K562 (cell line): Measurements from ENCODE around the gene PARD6A. TPM values are rescaled to one million over a fixed set of nuclear protein-coding genes. Genes with fewer than 3 reads are reported as not detected.

ENCODE experiments used
- CEBPZ ChIP-seq: fragments of 150-350 bp; IDR thresholded peaks from 2 replicates; pipeline ENCODE4 v1.6.1; 2014; ENCODE audit warnings: low read depth, mild to moderate bottlenecking, low read length, borderline replicate concordance
- CSDE1 ChIP-seq, 2 experiments: fragments of 450-650 bp; IDR thresholded peaks; 2 replicates each; pipeline ENCODE4 v1.6.1; 2016; ENCODE audit warnings: mild to moderate bottlenecking in 1 of 2
- MCM3 ChIP-seq: fragments of 450-650 bp; IDR thresholded peaks from 2 replicates; pipeline ENCODE4 v1.6.1; 2016
- MECOM ChIP-seq: fragments of 250-450 bp; sonication (Bioruptor Pico); IDR thresholded peaks from 2 replicates; pipeline ENCODE4 v1.8.0; 2022; ENCODE audit warnings: inconsistent platforms
- NR2C2 ChIP-seq, 2 experiments: fragments of 200-800 bp in 1 of 2; sonication (Bioruptor generic) in 1 of 2; sonication (generic) in 1 of 2; formaldehyde crosslinking in 1 of 2; IDR thresholded peaks; 2 replicates each; pipeline versions ENCODE4 v1.6.1 to v1.8.0; 2016 to 2022; ENCODE audit warnings: mild to moderate bottlenecking in 1 of 2, missing compliant biosample characterization in 1 of 2, missing genetic modification characterization in 1 of 2, missing genetic modification reagents in 1 of 2
- ZZZ3 ChIP-seq: fragments of 450-650 bp; IDR thresholded peaks from 2 replicates; pipeline ENCODE4 v1.6.1; 2016; ENCODE audit warnings: antibody characterized with exemption, mild to moderate bottlenecking, moderate library complexity
- polyA plus RNA-seq, 8 experiments: library from polyadenylated mRNA; depleted of rRNA in 4 of 8; stranded (reverse) in 5 of 8; unstranded in 3 of 8; fragments of >200 nt; fragmentation: Nextera tagmentation in 2 of 8; fragmentation: Illumina TruSeq in 1 of 8; extraction: Ambion mirVana in 2 of 8; extraction: Trizol in 1 of 8; gene quantifications; 2 replicates each; pipeline versions ENCODE4 v1.2.1 to v1.2.3, GENCODE V29; 2011 to 2014; ENCODE audit warnings: inconsistent platforms in 1 of 8, missing spikeins in 1 of 8
- total RNA-seq, 7 experiments: library from RNA; depleted of rRNA in 6 of 7; stranded (reverse); fragments of >200 nt in 6 of 7; fragmentation: Illumina TruSeq in 2 of 7; extraction: Trizol in 2 of 7; gene quantifications; 2 replicates each; pipeline versions ENCODE4 v1.2.1 to v1.2.3, GENCODE V29; 2011 to 2021; ENCODE audit warnings: low replicate concordance in 1 of 7
- TF ChIP-seq, protein P1 (sequence below): sonication (generic); formaldehyde crosslinking; IDR thresholded peaks from 2 replicates; pipeline ENCODE4 v1.8.1; 2023; ENCODE audit warnings: mild to moderate bottlenecking, missing genetic modification reagents

Gene PARD6A
- total and polyA plus RNA-seq, 9 of the 15 experiments (the other 6 are each of a cell fraction or from before 2014, with no cell fraction given), result 0.04 to 2.0 (median 0.44) TPM

DNA sequence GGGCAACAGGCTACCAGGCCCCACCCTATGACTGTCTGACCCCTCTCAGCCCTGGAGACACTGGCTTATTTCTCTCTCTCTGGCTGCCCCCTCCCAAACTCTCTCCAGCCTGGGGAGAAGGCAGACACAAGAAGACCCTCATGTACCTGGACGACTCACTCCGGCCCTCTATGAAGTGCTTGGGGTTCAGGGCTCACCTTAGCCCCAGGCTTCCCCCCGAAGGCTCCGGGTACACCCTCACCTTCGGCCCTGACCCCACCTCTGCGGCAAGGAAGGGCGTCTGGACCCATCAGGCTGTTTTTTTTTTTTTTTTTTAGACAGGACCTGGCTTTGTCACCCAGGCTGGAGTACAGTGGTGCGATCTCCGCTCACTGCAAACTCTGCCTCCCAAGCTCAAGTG lies 16.7 kb upstream of the PARD6A start (continued):
- TF ChIP-seq CEBPZ, result no peak
- no peak for TF ChIP-seq MECOM (CRISPR knock-in tag)
- TF ChIP-seq, protein P1, sequence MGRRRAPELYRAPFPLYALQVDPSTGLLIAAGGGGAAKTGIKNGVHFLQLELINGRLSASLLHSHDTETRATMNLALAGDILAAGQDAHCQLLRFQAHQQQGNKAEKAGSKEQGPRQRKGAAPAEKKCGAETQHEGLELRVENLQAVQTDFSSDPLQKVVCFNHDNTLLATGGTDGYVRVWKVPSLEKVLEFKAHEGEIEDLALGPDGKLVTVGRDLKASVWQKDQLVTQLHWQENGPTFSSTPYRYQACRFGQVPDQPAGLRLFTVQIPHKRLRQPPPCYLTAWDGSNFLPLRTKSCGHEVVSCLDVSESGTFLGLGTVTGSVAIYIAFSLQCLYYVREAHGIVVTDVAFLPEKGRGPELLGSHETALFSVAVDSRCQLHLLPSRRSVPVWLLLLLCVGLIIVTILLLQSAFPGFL, result no peak
- TF ChIP-seq NR2C2 (CRISPR knock-in tag; IDR thresholded peaks at IDR 0.05), result no peak
- TF ChIP-seq NR2C2 (tag; IDR thresholded peaks at IDR 0.05), result no peak
- no peak for TF ChIP-seq ZZZ3
- TF ChIP-seq MCM3, result no peak
- TF ChIP-seq CSDE1 (IDR thresholded peaks at IDR 0.05), result no peak
